ENCODE results near the gene C5. TPM values are rescaled to one million over a fixed set of nuclear protein-coding genes. Genes with fewer than 3 reads are reported as not detected.

C5 gene
- total RNA-seq, 2 experiments from 2014 or later: 0.89 to 1.3 TPM

DNA sequence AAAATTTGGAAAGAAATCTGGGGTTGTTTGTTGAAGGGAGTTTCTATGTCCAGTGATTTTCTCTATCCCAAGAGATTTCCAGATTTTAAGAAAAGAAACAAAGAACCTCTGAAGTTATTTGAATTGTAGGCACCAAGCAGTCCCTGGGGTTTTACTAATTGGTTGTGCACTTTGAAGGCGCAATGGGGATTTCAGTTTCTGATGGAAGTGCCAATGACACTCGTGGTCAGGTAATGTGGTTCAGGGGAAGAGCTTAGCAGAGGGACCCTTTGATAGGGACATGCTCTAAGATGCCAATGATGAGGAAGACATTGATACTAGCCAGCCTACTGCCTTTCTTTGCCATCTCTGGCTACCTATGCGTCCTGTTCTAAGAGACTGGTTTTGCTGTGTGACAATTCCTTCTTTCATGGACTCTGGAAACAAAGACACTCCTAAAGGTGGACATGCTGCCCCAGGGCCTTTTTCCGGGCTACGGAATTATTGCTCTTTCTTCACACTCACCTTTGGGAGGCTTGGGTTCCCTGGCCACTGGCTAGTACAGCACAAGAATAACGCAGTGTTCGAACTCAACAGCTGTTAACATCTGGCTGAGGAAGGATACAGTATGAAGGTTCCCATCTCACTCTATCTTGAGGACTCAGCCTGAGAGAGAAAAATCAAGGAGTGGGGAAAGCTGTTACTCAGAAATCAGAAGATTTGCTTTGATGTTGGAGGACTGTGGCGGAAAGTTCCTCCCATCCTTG, 116.6 kb downstream of the C5 start:
- Histone ChIP-seq H3K4me3 (ENCODE audit: low read length) (no peak overlapping the region), H3K27ac (ENCODE audit: low read depth in 1 of 2, low read length in 2 of 2) (peak overlapping the region; percentile 97 to 100), H3K4me1 (ENCODE audit: insufficient read depth, low read length) (peaks cover 79% of the 10 kb centered on the region), H3K36me3 (ENCODE audit: insufficient read depth, low read length) (no peaks in the 10 kb centered on the region), H3K9me3 (ENCODE audit: control insufficient read depth in 1 of 2, insufficient read depth in 1 of 2, low read length in 2 of 2) (no peaks in the 10 kb centered on the region), H3K27me3 (ENCODE audit: control insufficient read depth in 1 of 2, insufficient read depth in 2 of 2, low read length in 2 of 2) (no peaks in the 10 kb centered on the region)
- ChIA-PET CTCF (interaction anchor here (1.1 to 1.4 kb wide), 2 partner anchors 64 to 66 kb away, joined by 3 read pairs; no protein-coding TSS in a partner anchor), POLR2A (interaction anchor here (0.7 to 21.8 kb wide), 5 partner anchors 33 to 140 kb away, joined by 3 to 1343 read pairs (median 6); partner anchors contain the start of genes FBXW2 and PHF19)
- H3K27ac Mint-ChIP-seq: peak overlapping the region; percentile 100
- ATAC-seq (ENCODE audit: poor library complexity) (no peak), DNase-seq (peak in 2 of 14 experiments; percentile 34 to 42)
- intact Hi-C loops (cut with DNase I, micrococcal nuclease): loop anchor here in 1 of 2 experiments (5.0 kb wide), 1 partner anchor 49 kb away; no protein-coding TSS in a partner anchor
- H3K9me3 Mint-ChIP-seq: no peaks in the 10 kb centered on the region
- no peak overlapping the region for H3K4me3 Mint-ChIP-seq
- H3K27me3 Mint-ChIP-seq: no peaks in the 10 kb centered on the region
- H3K4me1 Mint-ChIP-seq (ENCODE audit: low read depth): peaks cover 76% of the 10 kb centered on the region
- TF ChIP-seq CTCF (IDR thresholded peaks at IDR 0.05): no peak
- no peaks in the 10 kb centered on the region for H3K36me3 Mint-ChIP-seq (ENCODE audit: low read depth)

- peaks cover 6% of the 10 kb centered on the region for H3K36me3 Mint-ChIP-seq (ENCODE audit: low read depth)
- H3K27ac Mint-ChIP-seq: peak overlapping the region; percentile 100
- TF ChIP-seq CTCF (IDR thresholded peaks at IDR 0.05): no peak
- ChIA-PET CTCF (interaction anchor here (0.9 to 1.4 kb wide), 3 partner anchors 63 to 87 kb away, joined by 3 read pairs; no protein-coding TSS in a partner anchor), POLR2A (interaction anchor here (0.6 to 21.8 kb wide), 19 partner anchors 8 to 189 kb away, joined by 3 to 1343 read pairs (median 6); partner anchors contain the start of genes FBXW2, PHF19 and PSMD5)
- Histone ChIP-seq H3K4me3 (ENCODE audit: low read length) (peak overlapping the region; percentile 7), H3K4me1 (ENCODE audit: insufficient read depth, low read length) (peaks cover 90% of the 10 kb centered on the region), H3K27me3 (ENCODE audit: control insufficient read depth in 1 of 2, insufficient read depth in 2 of 2, low read length in 2 of 2) (no peaks in the 10 kb centered on the region), H3K9me3 (ENCODE audit: control insufficient read depth in 1 of 2, insufficient read depth in 1 of 2, low read length in 2 of 2) (no peaks in the 10 kb centered on the region), H3K27ac (ENCODE audit: low read depth in 1 of 2, low read length in 2 of 2) (peak overlapping the region; percentile 97 to 100), H3K36me3 (ENCODE audit: insufficient read depth, low read length) (no peaks in the 10 kb centered on the region)
- H3K4me1 Mint-ChIP-seq (ENCODE audit: low read depth): peaks cover 88% of the 10 kb centered on the region
- DNase-seq: peak in 2 of 14 experiments; percentile 29 to 35
- intact Hi-C loops (cut with DNase I, micrococcal nuclease): loop anchor here in 1 of 2 experiments (5.0 kb wide), 1 partner anchor 50 kb away; no protein-coding TSS in a partner anchor
- no peak for ATAC-seq (ENCODE audit: poor library complexity)
- H3K9me3 Mint-ChIP-seq: no peaks in the 10 kb centered on the region
- peak overlapping the region; percentile 80 for H3K4me3 Mint-ChIP-seq
- H3K27me3 Mint-ChIP-seq: no peaks in the 10 kb centered on the region
These were observed 117.8 kb downstream of the C5 start for GRCh38 chr9:120932086-120932823.
